Left ventricle myocardium inferior (tissue), 1 donor: ENCODE results near the gene NR3C2. TPM values are rescaled to one million over a fixed set of nuclear protein-coding genes. Genes with fewer than 3 reads are reported as not detected.

Experiments
- DNase-seq: peaks from one replicate; pipeline ENCODE4 v3.0.0-alpha.2; 2020
- H3K27ac ChIP-seq: fragments of 200-600 bp; replicated peaks from 2 replicates; pipeline ENCODE4 v1.8.0; 2021
- H3K27me3 ChIP-seq: fragments of 200-600 bp; 2 replicates; pipeline ENCODE4 v1.8.0; 2021; ENCODE audit warnings: low read depth
- H3K36me3 ChIP-seq: fragments of 200-600 bp; 2 replicates; pipeline ENCODE4 v1.8.0; 2021
- H3K4me1 ChIP-seq: fragments of 200-600 bp; 2 replicates; pipeline ENCODE4 v1.8.0; 2021
- H3K4me3 ChIP-seq: fragments of 200-600 bp; 2 replicates; pipeline ENCODE4 v1.8.0; 2021; ENCODE audit warnings: mild to moderate bottlenecking, moderate library complexity
- H3K9me3 ChIP-seq: fragments of 200-600 bp; replicated peaks from 2 replicates; pipeline ENCODE4 v1.8.0; 2021
- CTCF ChIP-seq: fragments of 200-600 bp; IDR thresholded peaks from 2 replicates; pipeline ENCODE4 v1.8.0; 2021; ENCODE audit warnings: antibody characterized with exemption, mild to moderate bottlenecking, borderline replicate concordance
- intact Hi-C: fragments of 100-400 bp; cut with micrococcal nuclease; formaldehyde crosslinking; loops from one replicate; pipeline ENCODE4 v1.11.0; 2022
- total RNA-seq: library from RNA; stranded (reverse); fragmentation: NEBNext Ultra II Directional; extraction: Animal tissue kit (Norgen Biotek cat#: 25700); gene quantifications from one replicate; pipeline ENCODE4 v1.2.1, GENCODE V29; 2021
- donor health status: DM: no; HTN: yes; CAD: no; lungs with severe emphysema.

NR3C2 gene
- total RNA-seq, 1 donor from 2014 or later: 23.9 TPM

GRCh38 chr4:148152868-148153625 lies 289.2 kb downstream of the NR3C2 start:
- TF ChIP-seq CTCF: no peak
- H3K9me3 ChIP-seq: no peaks in the 10 kb centered on the region
- no peaks in the 10 kb centered on the region for H3K4me1 ChIP-seq
- H3K27me3 ChIP-seq: no peaks in the 10 kb centered on the region
- peaks cover 25% of the 10 kb centered on the region for H3K36me3 ChIP-seq
- intact Hi-C loops: no loop called here
- no peak for DNase-seq
- H3K27ac ChIP-seq: no peak overlapping the region
- H3K4me3 ChIP-seq: no peak overlapping the region

GRCh38 chr4:148151806-148152205 lies 290.4 kb downstream of the NR3C2 start:
- no peak overlapping the region for H3K27ac ChIP-seq
- H3K36me3 ChIP-seq: peaks cover 25% of the 10 kb centered on the region
- TF ChIP-seq CTCF: no peak
- H3K27me3 ChIP-seq: no peaks in the 10 kb centered on the region
- no peaks in the 10 kb centered on the region for H3K9me3 ChIP-seq
- H3K4me1 ChIP-seq: no peaks in the 10 kb centered on the region
- no peak overlapping the region for H3K4me3 ChIP-seq
- DNase-seq: no peak
- intact Hi-C loops: no loop called here

- Histone ChIP-seq H3K4me1 (no peaks in the 10 kb centered on the region), H3K36me3 (peaks cover 17% of the 10 kb centered on the region), H3K27ac (no peak overlapping the region), H3K9me3 (no peaks in the 10 kb centered on the region), H3K4me3 (no peak overlapping the region), H3K27me3 (no peaks in the 10 kb centered on the region)
- no peak for TF ChIP-seq CTCF
- intact Hi-C loops: no loop called here
- DNase-seq: no peak
These were observed 296.7 kb downstream of the NR3C2 start for GRCh38 chr4:148145475-148145874.

GRCh38 chr4:148143174-148143573 lies 299.0 kb downstream of the NR3C2 start:
- no peak for DNase-seq
- H3K4me1 ChIP-seq: no peaks in the 10 kb centered on the region
- H3K9me3 ChIP-seq: no peaks in the 10 kb centered on the region
- intact Hi-C loops: no loop called here
- no peaks in the 10 kb centered on the region for H3K27me3 ChIP-seq
- H3K36me3 ChIP-seq: peaks cover 17% of the 10 kb centered on the region
- H3K4me3 ChIP-seq: no peak overlapping the region
- H3K27ac ChIP-seq: no peak overlapping the region
- TF ChIP-seq CTCF: no peak

GRCh38 chr4:148141501-148141900 lies 300.7 kb downstream of the NR3C2 start:
- no peak for DNase-seq
- no peaks in the 10 kb centered on the region for H3K9me3 ChIP-seq
- H3K4me3 ChIP-seq: no peak overlapping the region
- no peaks in the 10 kb centered on the region for H3K27me3 ChIP-seq
- H3K27ac ChIP-seq: no peak overlapping the region
- intact Hi-C loops: no loop called here
- no peaks in the 10 kb centered on the region for H3K4me1 ChIP-seq
- TF ChIP-seq CTCF: no peak
- peaks cover 15% of the 10 kb centered on the region for H3K36me3 ChIP-seq
